ENCODE data around the gene SLC13A2. TPM values are rescaled to one million over a fixed set of nuclear protein-coding genes. Genes with fewer than 3 reads are reported as not detected.

The SLC13A2 gene
- total RNA-seq, 1 donor from 2014 or later: not detected

GRCh38 chr17:28491860-28492259 lies 18.4 kb downstream of the SLC13A2 start:
- DNase-seq (ENCODE audit: low read depth): no peak

- DNase-seq (ENCODE audit: low read depth): no peak
Observed at GRCh38 chr17:28492352-28493310, 19.2 kb downstream of the SLC13A2 start.

GRCh38 chr17:28493460-28493859 lies 20.0 kb downstream of the SLC13A2 start:
- no peak for DNase-seq (ENCODE audit: low read depth)

GRCh38 chr17:28494445-28495188 lies 21.2 kb downstream of the SLC13A2 start:
- peak; percentile 68 for DNase-seq (ENCODE audit: low read depth)

GRCh38 chr17:28495635-28496034 lies 22.2 kb downstream of the SLC13A2 start:
- DNase-seq (ENCODE audit: low read depth): no peak

- DNase-seq (ENCODE audit: low read depth): no peak
Observed at GRCh38 chr17:28497931-28498330, 24.5 kb downstream of the SLC13A2 start.

GRCh38 chr17:28498652-28499363 lies 25.4 kb downstream of the SLC13A2 start:
- DNase-seq (ENCODE audit: low read depth): no peak

GRCh38 chr17:28499364-28499664 lies 25.9 kb downstream of the SLC13A2 start:
- DNase-seq (ENCODE audit: low read depth): no peak

GRCh38 chr17:28499684-28500357 lies 26.4 kb downstream of the SLC13A2 start:
- no peak for DNase-seq (ENCODE audit: low read depth)

- DNase-seq (ENCODE audit: low read depth): peak; percentile 18
Observed at GRCh38 chr17:28500712-28501379, 27.4 kb downstream of the SLC13A2 start.

GRCh38 chr17:28501421-28502284 lies 28.2 kb downstream of the SLC13A2 start:
- no peak for DNase-seq (ENCODE audit: low read depth)

GRCh38 chr17:28503420-28503819 lies 30.0 kb downstream of the SLC13A2 start:
- no peak for DNase-seq (ENCODE audit: low read depth)

- no peak for DNase-seq (ENCODE audit: low read depth)
Observed at GRCh38 chr17:28505986-28506665, 32.7 kb downstream of the SLC13A2 start, which contains the start of gene FOXN1. TSS of gene FOXN1 (plus strand) at chr17:28506348. CDS start at chr17:28523970, 17,622 bp downstream.

- DNase-seq (ENCODE audit: low read depth): no peak
Observed at GRCh38 chr17:28506763-28507487, 33.5 kb downstream of the SLC13A2 start.

- DNase-seq (ENCODE audit: low read depth): no peak
Observed at GRCh38 chr17:28507567-28508203, 34.2 kb downstream of the SLC13A2 start.

- DNase-seq (ENCODE audit: low read depth): no peak
Observed at GRCh38 chr17:28508211-28508724, 34.8 kb downstream of the SLC13A2 start.

GRCh38 chr17:28509789-28510188 lies 36.3 kb downstream of the SLC13A2 start:
- DNase-seq (ENCODE audit: low read depth): no peak

All from myocyte (in vitro differentiated cells).